Adrenal gland (tissue), 5 donors: Measurements from ENCODE around the gene CT45A5.

ENCODE experiments used
- CTCF ChIP-seq, 6 experiments: fragments of 450-650 bp in 4 of 6; fragments of 200-600 bp in 2 of 6; sonication (generic) in 1 of 6; IDR thresholded peaks; 1 replicate in 5 of 6; 2 replicates in 1 of 6; pipeline versions ENCODE4 v1.5.1 to v1.8.0; 2016 to 2021; ENCODE audit warnings: antibody characterized with exemption in 6 of 6, mild to moderate bottlenecking in 2 of 6, moderate library complexity in 1 of 6
- POLR2A ChIP-seq, 2 donors: fragments of 450-650 bp; IDR thresholded peaks; one replicate each; pipeline ENCODE4 v1.6.1; 2017; ENCODE audit warnings: antibody characterized with exemption in 2 of 2, mild to moderate bottlenecking in 2 of 2, moderate library complexity in 1 of 2
- donor health status: DM: no; HTN: no; CAD: no.

GRCh38 chrX:135741192-135741715 is 44.0 kb downstream of the CT45A5 start:
- TF ChIP-seq POLR2A (IDR thresholded peaks at IDR 0.05) (no peak), CTCF (IDR thresholded peaks at IDR 0.05) (no peak)
